NCI-H1092 (cell line): ENCODE data around the gene DVL1.
"Not testable (repeated sequence)": the region's sequence is repeated elsewhere in the genome, so short reads cannot be mapped to it uniquely, and the experiment has no call there.

Source experiments
- DNase-seq: peaks from one replicate; lab custom pipeline; 2025; lab: John Stamatoyannopoulos, UW

Gene DVL1

GRCh38 chr1:1349256-1350012, at the start of gene DVL1:
Gene DVL1, minus strand, starts transcription at chr1:1349418. Its CDS starts 353 bp downstream, at chr1:1349065.
- peak; percentile 32 for DNase-seq

GRCh38 chr1:1398677-1399186, 49.5 kb upstream of the DVL1 start:
- no peak for DNase-seq

- DNase-seq = no peak
These were observed 48.8 kb upstream of the DVL1 start for GRCh38 chr1:1397839-1398523.

- no peak for DNase-seq
These were observed 45.9 kb upstream of the DVL1 start for GRCh38 chr1:1395166-1395565.

GRCh38 chr1:1394116-1394515, 44.9 kb upstream of the DVL1 start:
- DNase-seq = no peak

GRCh38 chr1:1393428-1393827, 44.2 kb upstream of the DVL1 start:
- DNase-seq = no peak

GRCh38 chr1:1393014-1393413, 43.8 kb upstream of the DVL1 start:
- DNase-seq = no peak

- DNase-seq = no peak
These were observed 42.0 kb upstream of the DVL1 start for GRCh38 chr1:1391225-1391624.

- DNase-seq = no peak
These were observed 41.5 kb upstream of the DVL1 start for GRCh38 chr1:1390675-1391074.

- DNase-seq = no peak
These were observed 38.9 kb upstream of the DVL1 start for GRCh38 chr1:1388078-1388472.

- DNase-seq = no peak
These were observed 38.2 kb upstream of the DVL1 start for GRCh38 chr1:1387098-1388077.

- no peak for DNase-seq
These were observed 36.7 kb upstream of the DVL1 start for GRCh38 chr1:1385931-1386330.

GRCh38 chr1:1385339-1385738, 36.1 kb upstream of the DVL1 start:
- DNase-seq = not testable (repeated sequence)

GRCh38 chr1:1381294-1381693, 32.1 kb upstream of the DVL1 start:
- DNase-seq = no peak

GRCh38 chr1:1380860-1381259, 31.6 kb upstream of the DVL1 start:
- DNase-seq = no peak

- DNase-seq = no peak
These were observed 28.5 kb upstream of the DVL1 start for GRCh38 chr1:1377540-1378205.

GRCh38 chr1:1376551-1377226, 27.5 kb upstream of the DVL1 start:
- no peak for DNase-seq

- DNase-seq = peak; percentile 98
These were observed 25.9 kb upstream of the DVL1 start, which contains the start of gene AURKAIP1 for GRCh38 chr1:1374929-1375662. Gene AURKAIP1, minus strand, starts transcription at chr1:1375207. Its CDS starts 451 bp downstream, at chr1:1374756.

- DNase-seq = no peak
These were observed 25.3 kb upstream of the DVL1 start for GRCh38 chr1:1374589-1374928.
